GM21528 (cell line): ENCODE results near the gene COTL1.
A peak's percentile ranks its signal among the peaks of the same experiment; 100 is the strongest.

Experiments
- ATAC-seq: cut with Tn5 transposase; IDR thresholded peaks from one replicate; pipeline ENCODE4 v1.9.1; 2021; ENCODE audit warnings: mild to moderate bottlenecking, moderate library complexity; ENCODE audit not compliant: unreplicated experiment, low FRiP score

The COTL1 gene

GRCh38 chr16:84598360-84598759 is 19.5 kb downstream of the COTL1 start:
- no peak for ATAC-seq

GRCh38 chr16:84597931-84598351 is 19.9 kb downstream of the COTL1 start:
- ATAC-seq: no peak

- ATAC-seq: no peak
Observed at GRCh38 chr16:84597528-84597896, 20.4 kb downstream of the COTL1 start.

GRCh38 chr16:84596801-84597527 is 20.9 kb downstream of the COTL1 start:
- no peak for ATAC-seq

- ATAC-seq: no peak
Observed at GRCh38 chr16:84596161-84596560, 21.7 kb downstream of the COTL1 start.

- no peak for ATAC-seq
Observed at GRCh38 chr16:84595052-84595481, 22.8 kb downstream of the COTL1 start.

- no peak for ATAC-seq
Observed at GRCh38 chr16:84594725-84595038, 23.2 kb downstream of the COTL1 start.

GRCh38 chr16:84593825-84594724 is 23.8 kb downstream of the COTL1 start:
- ATAC-seq: peak; percentile 87

- ATAC-seq: no peak
Observed at GRCh38 chr16:84592718-84593117, 25.2 kb downstream of the COTL1 start.

GRCh38 chr16:84589975-84590719 is 27.7 kb downstream of the COTL1 start:
- no peak for ATAC-seq

- no peak for ATAC-seq
Observed at GRCh38 chr16:84588991-84589390, 28.9 kb downstream of the COTL1 start.

GRCh38 chr16:84585886-84586285 is 32.0 kb downstream of the COTL1 start:
- peak; percentile 56 for ATAC-seq

GRCh38 chr16:84585467-84585866 is 32.4 kb downstream of the COTL1 start:
- no peak for ATAC-seq

GRCh38 chr16:84584678-84585077 is 33.2 kb downstream of the COTL1 start:
- ATAC-seq: no peak

GRCh38 chr16:84583995-84584394 is 33.9 kb downstream of the COTL1 start:
- ATAC-seq: no peak

- ATAC-seq: no peak
Observed at GRCh38 chr16:84582958-84583516, 34.8 kb downstream of the COTL1 start.

GRCh38 chr16:84581158-84581557 is 36.7 kb downstream of the COTL1 start:
- no peak for ATAC-seq

- ATAC-seq: no peak
Observed at GRCh38 chr16:84579936-84580335, 37.9 kb downstream of the COTL1 start.

GRCh38 chr16:84578538-84579126 is 39.2 kb downstream of the COTL1 start:
- no peak for ATAC-seq

GRCh38 chr16:84577034-84577803 is 40.7 kb downstream of the COTL1 start:
- no peak for ATAC-seq
